Esophagus squamous epithelium (tissue), 4 donors: ENCODE data around the gene FOXP3.

ENCODE experiments used
- POLR2A ChIP-seq, 4 donors: fragments of 450-650 bp; IDR thresholded peaks; one replicate each; pipeline ENCODE4 v1.6.1; 2017; ENCODE audit warnings: antibody characterized with exemption in 4 of 4, mild to moderate bottlenecking in 4 of 4, moderate library complexity in 3 of 4
- TF ChIP-seq, protein P1 (sequence below), 6 experiments: fragments of 450-650 bp in 4 of 6; fragments of 200-600 bp in 2 of 6; sonication (generic) in 2 of 6; IDR thresholded peaks; one replicate each; pipeline ENCODE4 v1.5.1; 2016 to 2019; ENCODE audit warnings: antibody characterized with exemption in 6 of 6, mild to moderate bottlenecking in 4 of 6, moderate library complexity in 4 of 6

DNA sequence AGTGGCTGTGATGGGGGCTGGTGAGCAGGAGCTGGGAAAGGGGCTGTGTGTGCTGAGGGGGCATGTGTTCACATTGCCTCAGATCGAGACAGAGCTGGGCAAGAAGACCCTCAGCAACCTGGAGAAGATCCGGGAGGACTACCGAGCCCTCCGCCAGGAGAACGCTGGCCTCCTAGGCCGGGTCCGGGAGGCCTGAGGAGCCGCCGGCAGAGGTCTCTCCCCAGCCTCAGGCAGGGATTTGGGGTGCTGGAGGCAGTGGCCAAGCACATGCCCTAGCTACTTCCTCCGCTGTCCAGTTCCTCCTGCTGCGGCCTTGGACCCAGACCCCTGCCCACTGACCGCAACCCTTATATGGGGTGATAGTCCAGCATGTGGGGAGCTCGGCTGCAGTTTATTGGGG, 14.4 kb downstream of the FOXP3 start:
- TF ChIP-seq, protein P1, sequence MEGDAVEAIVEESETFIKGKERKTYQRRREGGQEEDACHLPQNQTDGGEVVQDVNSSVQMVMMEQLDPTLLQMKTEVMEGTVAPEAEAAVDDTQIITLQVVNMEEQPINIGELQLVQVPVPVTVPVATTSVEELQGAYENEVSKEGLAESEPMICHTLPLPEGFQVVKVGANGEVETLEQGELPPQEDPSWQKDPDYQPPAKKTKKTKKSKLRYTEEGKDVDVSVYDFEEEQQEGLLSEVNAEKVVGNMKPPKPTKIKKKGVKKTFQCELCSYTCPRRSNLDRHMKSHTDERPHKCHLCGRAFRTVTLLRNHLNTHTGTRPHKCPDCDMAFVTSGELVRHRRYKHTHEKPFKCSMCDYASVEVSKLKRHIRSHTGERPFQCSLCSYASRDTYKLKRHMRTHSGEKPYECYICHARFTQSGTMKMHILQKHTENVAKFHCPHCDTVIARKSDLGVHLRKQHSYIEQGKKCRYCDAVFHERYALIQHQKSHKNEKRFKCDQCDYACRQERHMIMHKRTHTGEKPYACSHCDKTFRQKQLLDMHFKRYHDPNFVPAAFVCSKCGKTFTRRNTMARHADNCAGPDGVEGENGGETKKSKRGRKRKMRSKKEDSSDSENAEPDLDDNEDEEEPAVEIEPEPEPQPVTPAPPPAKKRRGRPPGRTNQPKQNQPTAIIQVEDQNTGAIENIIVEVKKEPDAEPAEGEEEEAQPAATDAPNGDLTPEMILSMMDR (IDR thresholded peaks at IDR 0.05) = no peak
- TF ChIP-seq POLR2A (IDR thresholded peaks at IDR 0.05) = no peak
